Cardiac muscle cell (in vitro differentiated cells and primary cell): ENCODE data around the gene COL1A1. TPM values are rescaled to one million over a fixed set of nuclear protein-coding genes. Genes with fewer than 3 reads are reported as not detected.

ENCODE experiments used
- DNase-seq, 2 donors: peaks; one replicate each; pipeline versions ENCODE4 v3.0.0 to v3.0.0-alpha.2; 2010 to 2017; ENCODE audit warnings: low read depth in 1 of 2, low spot score in 1 of 2
- H3K27ac ChIP-seq: fragments of 200-600 bp; sonication (generic); 2 replicates; pipeline ENCODE4 v1.5.1; 2016
- H3K27me3 ChIP-seq: fragments of 200-600 bp; sonication (generic); 2 replicates; pipeline ENCODE4 v1.6.0; 2016; ENCODE audit warnings: control low read depth
- H3K36me3 ChIP-seq: fragments of 200-600 bp; sonication (generic); 2 replicates; pipeline ENCODE4 v1.5.1; 2016; ENCODE audit warnings: control low read depth
- H3K4me1 ChIP-seq: fragments of 200-600 bp; sonication (generic); 2 replicates; pipeline ENCODE4 v1.8.1; 2017; ENCODE audit warnings: low read depth, mild to moderate bottlenecking, mixed run types
- H3K4me3 ChIP-seq: fragments of 200-600 bp; sonication (generic); 2 replicates; pipeline ENCODE4 v1.5.1; 2016; ENCODE audit warnings: mild to moderate bottlenecking
- H3K9me3 ChIP-seq: fragments of 200-600 bp; sonication (generic); 2 replicates; pipeline ENCODE4 v1.5.1; 2017; ENCODE audit warnings: low read depth, mild to moderate bottlenecking, control low read depth
- CTCF ChIP-seq: IDR thresholded peaks from 2 replicates; pipeline ENCODE4 v1.5.1; 2012; ENCODE audit warnings: low read depth, mild to moderate bottlenecking, low read length
- polyA plus RNA-seq: library from polyadenylated mRNA; unstranded; fragments of >200 nt; fragmentation: Nextera tagmentation; extraction: Ambion mirVana; gene quantifications from 2 replicates; pipeline ENCODE4 v1.2.1, GENCODE V29; 2016
- total RNA-seq: library from RNA; depleted of rRNA; stranded (reverse); fragments of >200 nt; gene quantifications from 2 replicates; pipeline ENCODE4 v1.2.3, GENCODE V29; 2016

The COL1A1 gene
- total and polyA plus RNA-seq, 2 experiments from 2014 or later = 127 to 261 TPM

GRCh38 chr17:50192144-50192617 is 9.2 kb downstream of the COL1A1 start:
- Histone ChIP-seq H3K27me3 (no peaks in the 10 kb centered on the region), H3K9me3 (no peaks in the 10 kb centered on the region), H3K36me3 (peaks cover 44% of the 10 kb centered on the region), H3K4me1 (no peaks in the 10 kb centered on the region), H3K27ac (no peak overlapping the region), H3K4me3 (no peak overlapping the region)
- peak in 1 of 2 donors; percentile 40 for DNase-seq
- TF ChIP-seq CTCF = no peak

GRCh38 chr17:50191359-50192143 is 9.9 kb downstream of the COL1A1 start:
- no peak overlapping the region for H3K27ac ChIP-seq
- TF ChIP-seq CTCF = no peak
- DNase-seq = peak in 1 of 2 donors; percentile 42
- peaks cover 46% of the 10 kb centered on the region for H3K36me3 ChIP-seq
- no peaks in the 10 kb centered on the region for H3K27me3 ChIP-seq
- no peaks in the 10 kb centered on the region for H3K4me1 ChIP-seq
- H3K9me3 ChIP-seq = no peaks in the 10 kb centered on the region
- no peak overlapping the region for H3K4me3 ChIP-seq

- no peak for TF ChIP-seq CTCF
- H3K4me1 ChIP-seq = no peaks in the 10 kb centered on the region
- H3K27me3 ChIP-seq = no peaks in the 10 kb centered on the region
- peaks cover 53% of the 10 kb centered on the region for H3K36me3 ChIP-seq
- DNase-seq = peak in 1 of 2 donors; percentile 57
- no peak overlapping the region for H3K4me3 ChIP-seq
- H3K9me3 ChIP-seq = no peaks in the 10 kb centered on the region
- H3K27ac ChIP-seq = no peak overlapping the region
Measured at GRCh38 chr17:50190603-50191358, 10.7 kb downstream of the COL1A1 start.

GRCh38 chr17:50190293-50190602 is 11.2 kb downstream of the COL1A1 start:
- H3K4me1 ChIP-seq = no peaks in the 10 kb centered on the region
- no peaks in the 10 kb centered on the region for H3K9me3 ChIP-seq
- H3K36me3 ChIP-seq = peaks cover 51% of the 10 kb centered on the region
- no peak overlapping the region for H3K4me3 ChIP-seq
- TF ChIP-seq CTCF = no peak
- DNase-seq = peak in 1 of 2 donors; percentile 48
- H3K27ac ChIP-seq = no peak overlapping the region
- H3K27me3 ChIP-seq = no peaks in the 10 kb centered on the region

GRCh38 chr17:50189550-50190292 is 11.7 kb downstream of the COL1A1 start:
- no peaks in the 10 kb centered on the region for H3K9me3 ChIP-seq
- H3K27ac ChIP-seq = no peak overlapping the region
- H3K27me3 ChIP-seq = no peaks in the 10 kb centered on the region
- peak in 1 of 2 donors; percentile 58 for DNase-seq
- TF ChIP-seq CTCF = no peak
- peaks cover 3% of the 10 kb centered on the region for H3K4me1 ChIP-seq
- H3K36me3 ChIP-seq = peaks cover 51% of the 10 kb centered on the region
- H3K4me3 ChIP-seq = no peak overlapping the region
